Measurements from ENCODE around the gene NPFFR2.
"Not testable (repeated sequence)": the region's sequence is repeated elsewhere in the genome, so short reads cannot be mapped to it uniquely, and the experiment has no call there.

Gene NPFFR2

DNA sequence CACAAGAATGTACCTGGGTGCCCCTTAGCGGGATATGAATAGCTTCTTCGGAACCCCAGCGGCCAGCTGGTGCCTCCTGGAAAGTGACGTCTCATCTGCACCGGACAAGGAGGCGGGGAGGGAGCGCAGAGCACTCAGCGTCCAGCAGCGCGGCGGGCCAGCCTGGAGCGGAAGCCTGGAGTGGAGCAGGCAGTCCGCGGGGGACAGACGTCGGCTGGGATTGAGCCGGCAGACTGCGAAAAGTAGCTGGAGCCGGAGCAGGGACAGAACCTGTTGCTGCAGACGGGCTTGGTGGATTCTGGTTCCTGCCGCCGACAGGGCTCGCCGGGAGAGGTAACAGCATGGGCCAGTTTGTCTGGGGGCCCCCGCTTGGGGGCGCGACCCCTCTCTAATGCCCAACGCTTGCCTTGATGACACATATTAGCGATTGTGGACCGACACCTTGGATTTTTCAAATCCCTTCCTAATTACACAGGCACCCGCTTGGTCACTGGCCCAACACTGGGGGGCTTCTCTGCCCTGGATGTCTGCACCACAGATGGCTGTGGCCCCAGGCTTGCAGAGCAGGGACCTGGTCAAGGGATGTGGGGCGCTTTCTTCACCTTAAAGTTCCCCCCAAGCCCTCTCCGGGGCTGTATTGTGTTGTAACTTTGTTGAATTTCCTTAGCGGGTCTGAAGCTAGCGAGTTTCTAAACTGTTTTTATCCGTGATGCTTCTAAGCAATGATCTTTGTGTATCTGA is at the start of gene NPFFR2:
Gene NPFFR2 (plus strand): TSS at position 133 of the 741 bp plus-strand sequence. CDS start 96,592 bp downstream, outside the sequence.
- DNase-seq: no peak

DNA sequence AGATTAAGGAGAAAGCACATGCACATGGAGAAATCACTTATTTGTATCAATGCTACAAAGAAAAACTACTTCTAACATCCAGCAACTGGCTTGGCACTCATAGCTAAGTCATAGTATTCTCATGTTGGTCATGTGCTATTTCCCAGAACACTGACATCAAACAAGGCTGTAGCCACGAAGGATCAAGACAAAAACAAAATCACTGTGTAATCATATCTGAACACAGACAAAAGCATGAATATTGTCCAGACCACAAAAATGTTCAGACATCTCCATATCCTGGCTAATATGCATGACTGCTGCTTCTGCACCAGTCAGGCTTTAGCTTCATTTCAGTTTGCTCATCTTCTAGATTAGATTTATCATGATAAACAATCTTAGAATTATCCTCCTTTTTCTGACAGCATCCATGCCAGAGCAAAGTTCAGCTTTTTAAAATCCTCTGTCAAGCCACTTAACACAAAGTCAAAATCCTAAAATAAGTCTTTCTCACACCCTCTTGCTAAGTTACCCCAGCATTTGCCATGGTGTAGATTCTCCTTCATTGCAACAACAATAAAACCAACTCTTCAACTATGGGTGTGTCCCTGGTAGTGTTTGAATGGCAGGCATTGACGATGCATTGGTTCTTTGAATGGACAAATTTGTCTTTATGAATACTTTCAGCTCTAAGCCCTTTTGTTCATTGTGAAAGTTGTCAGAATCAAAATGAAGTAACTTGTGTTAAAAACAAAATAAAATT is 39.1 kb upstream of the NPFFR2 start:
- DNase-seq: no peak

DNA sequence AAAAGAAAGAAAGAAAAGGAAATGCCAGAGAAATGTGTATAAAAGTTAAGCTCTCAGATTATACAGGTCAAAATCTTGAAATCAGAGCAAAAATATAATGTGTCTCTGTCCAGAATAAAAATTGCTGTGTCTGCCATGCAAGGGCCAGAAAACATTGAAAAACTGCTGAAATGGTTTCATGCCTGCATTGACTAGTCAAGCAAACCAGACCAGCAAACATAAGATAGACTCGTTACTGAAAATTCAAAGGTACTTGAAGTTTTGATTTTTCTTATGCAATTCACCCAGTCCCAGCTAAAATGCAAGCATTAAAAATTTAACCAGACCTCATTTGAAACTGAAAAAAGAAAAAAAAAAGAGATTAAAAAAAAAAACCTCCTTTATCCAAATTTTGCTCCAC is 37.2 kb upstream of the NPFFR2 start:
- no peak for DNase-seq

DNA sequence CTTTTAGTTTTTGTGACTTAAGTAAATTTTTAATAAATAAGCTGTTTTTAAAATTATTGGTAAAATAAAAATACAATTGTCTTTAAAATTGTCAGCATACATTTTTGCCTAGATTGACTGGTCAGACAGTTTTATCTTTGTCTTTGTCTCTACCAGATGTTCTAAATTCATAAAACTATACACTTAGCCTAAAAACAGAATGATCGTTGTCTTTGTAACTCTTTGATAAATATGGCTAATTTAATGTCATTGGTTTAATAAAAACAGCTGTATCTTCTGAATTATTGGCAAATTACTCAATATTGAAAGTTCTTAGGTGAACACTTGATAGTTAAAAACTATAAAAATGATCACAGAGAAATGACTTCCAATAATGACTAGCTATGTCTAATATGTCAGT is 36.5 kb upstream of the NPFFR2 start:
- no peak for DNase-seq

DNA sequence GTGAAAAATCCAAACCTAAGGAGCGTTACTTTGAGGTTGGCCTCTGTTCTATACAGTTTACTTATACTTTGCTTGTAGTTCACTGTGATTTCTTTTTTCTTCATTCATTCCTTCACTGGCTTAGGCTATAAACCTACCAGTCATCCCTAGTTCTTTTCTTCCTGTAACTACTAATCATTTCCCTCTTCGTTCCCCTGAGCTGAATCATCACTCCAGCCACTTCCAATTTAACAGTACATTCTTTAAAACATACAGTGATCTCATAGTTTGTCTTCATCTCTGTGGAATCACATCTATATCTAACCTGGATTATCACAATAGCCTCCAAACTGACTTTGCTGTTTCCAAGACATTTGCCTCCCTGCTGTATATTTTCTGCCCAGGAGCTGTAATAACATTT is 25.2 kb upstream of the NPFFR2 start:
- DNase-seq: no peak

DNA sequence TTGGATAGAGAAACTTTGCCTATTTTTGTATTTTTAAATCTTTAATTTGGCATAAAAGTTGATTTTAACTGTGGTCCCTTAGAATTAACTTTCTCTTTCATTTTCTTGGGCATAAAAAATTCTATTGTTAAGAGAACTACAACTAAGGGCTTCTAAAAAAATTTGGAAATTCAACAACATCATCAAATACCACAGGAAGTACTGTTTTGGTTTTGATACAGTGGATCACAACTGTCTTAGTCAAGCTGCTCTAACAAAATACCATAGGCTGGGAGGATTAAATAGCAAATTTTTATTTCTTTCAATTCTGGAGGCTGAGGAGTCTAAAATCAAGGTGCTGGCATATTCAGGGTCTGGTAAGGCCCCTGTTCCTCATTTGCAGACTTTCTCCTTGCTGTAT is 19.9 kb upstream of the NPFFR2 start:
- no peak for DNase-seq

DNA sequence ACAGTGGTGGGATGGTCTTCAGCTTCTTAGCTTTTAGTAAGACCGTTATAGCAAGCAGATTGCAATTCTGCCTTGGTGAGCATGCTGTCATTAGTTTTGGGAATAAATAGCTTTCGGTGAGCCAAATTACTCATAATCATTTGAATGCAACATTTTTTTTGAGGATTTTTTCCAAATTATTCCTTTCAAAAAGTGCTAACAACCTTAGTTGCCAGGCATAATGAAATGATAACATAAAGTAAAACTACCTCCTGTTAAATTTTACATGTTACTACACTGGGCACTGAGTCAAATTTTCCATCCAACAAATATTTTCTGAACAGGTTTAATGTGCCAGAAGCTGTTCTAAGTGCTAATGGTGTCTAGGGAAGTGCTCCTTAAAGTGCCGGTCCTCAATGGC is 15.8 kb upstream of the NPFFR2 start:
- DNase-seq: no peak

DNA sequence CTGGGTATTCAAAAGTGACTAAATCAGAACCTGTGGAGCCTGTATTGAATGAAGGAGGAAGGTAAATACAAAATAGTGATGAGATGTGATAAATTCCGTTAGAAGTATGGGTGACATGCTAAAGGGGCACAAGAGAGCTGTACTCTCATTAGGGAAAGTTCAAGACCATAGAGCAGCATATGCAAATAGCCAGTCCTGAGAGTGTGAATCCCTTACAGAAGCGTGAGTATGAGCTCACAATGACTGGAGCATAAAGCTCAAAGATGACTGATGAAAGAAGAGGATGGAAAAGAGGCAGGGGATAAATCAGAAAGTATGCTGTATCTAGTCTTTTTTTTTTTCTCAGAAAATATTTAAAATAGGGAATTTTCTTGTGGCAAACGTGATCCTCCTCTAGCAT is 12.1 kb upstream of the NPFFR2 start:
- no peak for DNase-seq

DNA sequence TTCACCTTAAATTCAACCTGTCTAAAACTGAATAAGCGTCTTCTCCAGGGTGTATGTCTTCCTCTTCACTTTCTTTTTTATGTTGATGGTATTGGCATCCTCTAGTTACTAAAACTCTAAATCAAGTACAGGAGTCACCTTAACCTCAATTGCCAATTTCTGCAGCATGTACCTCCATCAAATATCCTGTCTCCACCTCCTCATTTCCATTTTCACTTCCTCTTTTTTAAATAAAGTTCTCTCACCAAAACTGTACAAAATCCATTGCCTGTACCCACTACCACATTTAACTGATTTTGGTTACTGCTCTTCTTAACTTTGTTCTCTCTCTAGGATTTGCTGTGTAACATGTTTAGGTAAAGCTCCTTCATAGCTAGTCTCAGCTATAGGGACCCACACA is 9.2 kb upstream of the NPFFR2 start:
- DNase-seq: no peak

DNA sequence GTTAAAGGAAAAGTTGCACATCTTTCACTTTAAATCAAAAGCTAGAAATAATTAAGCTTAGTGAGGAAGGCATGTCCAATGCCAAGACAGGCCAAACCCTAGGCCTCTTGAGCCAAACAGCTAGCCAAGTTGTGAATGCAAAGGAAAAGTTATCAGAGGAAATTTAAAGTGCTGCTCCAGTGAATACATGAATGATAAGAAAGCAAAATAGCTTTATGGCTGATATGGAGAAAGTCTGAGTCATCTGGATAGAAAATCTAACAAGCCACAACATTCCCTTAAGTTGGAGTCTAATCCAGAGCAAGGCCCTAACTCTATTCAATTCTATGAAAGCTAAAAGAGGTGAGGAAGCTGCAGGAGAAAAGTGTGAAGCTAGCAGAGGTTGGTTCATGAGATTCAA is 23.8 kb downstream of the NPFFR2 start:
- no peak for DNase-seq

DNA sequence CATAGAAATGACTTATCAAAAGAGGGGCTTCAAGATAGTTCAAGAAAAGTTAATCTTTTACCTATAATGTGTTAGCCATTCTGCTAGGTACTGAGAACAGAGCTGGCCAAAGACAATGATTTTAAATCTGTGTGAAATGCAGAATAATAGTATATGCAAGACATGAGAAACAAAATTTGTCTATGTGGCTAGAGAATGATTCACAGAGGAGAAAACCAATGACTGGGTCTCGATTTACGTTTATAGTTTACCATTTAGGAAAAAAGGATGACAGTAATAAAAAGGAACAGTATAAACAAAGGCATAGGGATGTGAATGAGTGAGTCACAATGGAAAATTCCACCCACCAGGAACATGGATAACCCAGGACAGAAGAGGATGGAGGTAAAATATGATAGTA is 31.9 kb downstream of the NPFFR2 start:
- DNase-seq: no peak

DNA sequence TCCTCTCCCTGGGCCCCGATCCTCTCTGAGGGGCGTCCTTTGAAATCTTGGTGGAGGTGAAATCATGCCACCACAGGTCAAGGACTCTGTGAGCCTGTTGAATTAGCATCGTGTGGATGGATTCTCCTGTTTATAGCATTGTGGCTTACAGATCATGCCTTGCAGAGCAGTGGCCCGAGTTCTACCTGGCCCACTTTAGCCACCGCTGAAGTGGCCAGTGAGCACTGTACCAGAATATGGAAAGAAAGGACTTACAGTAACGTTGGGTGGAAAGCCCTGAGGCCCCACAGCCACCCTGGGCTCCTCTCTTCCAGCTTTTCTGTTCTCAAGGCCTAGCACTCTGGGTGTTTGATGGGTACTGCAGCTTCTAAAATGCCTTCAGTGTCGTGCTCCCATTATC is 35.3 kb downstream of the NPFFR2 start:
- DNase-seq: no peak

DNA sequence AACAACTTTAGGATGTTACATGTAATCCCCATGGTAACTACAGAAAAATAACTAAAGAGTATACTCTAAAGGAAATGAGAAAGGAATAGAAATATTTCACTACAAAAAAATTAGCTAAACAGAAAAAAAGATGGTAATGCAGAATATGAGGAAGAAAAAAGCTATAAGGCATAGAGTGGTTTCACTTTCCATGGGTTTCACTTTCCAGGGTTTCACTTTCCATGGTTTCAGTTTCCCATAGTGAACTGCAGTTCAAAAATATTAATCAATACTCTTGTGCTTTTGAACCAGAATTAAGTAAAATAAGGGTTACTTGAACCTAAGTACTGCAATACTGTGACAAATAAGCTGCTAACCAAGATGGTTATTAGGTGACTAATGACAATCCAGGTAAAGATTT is 42.0 kb downstream of the NPFFR2 start:
- DNase-seq: no peak

DNA sequence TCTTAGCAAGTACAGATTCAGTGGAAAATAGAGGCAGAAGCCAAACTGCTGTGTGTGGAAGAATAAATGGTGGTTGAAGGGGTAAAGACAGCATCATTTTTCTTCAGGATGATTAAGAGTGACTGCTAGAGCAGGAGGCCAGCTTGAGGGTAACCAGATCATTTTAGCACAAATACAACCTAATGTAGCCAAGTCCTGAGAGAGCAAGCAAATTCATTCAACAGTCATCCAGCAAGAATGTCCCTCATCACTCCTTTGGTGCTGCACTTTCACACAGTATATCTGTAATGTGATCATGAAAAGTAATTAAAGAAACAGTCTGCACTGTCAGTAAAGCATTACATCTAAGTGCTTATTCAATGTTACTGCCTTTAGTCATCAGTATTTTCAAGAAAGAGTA is 44.8 kb downstream of the NPFFR2 start:
- no peak for DNase-seq

DNA sequence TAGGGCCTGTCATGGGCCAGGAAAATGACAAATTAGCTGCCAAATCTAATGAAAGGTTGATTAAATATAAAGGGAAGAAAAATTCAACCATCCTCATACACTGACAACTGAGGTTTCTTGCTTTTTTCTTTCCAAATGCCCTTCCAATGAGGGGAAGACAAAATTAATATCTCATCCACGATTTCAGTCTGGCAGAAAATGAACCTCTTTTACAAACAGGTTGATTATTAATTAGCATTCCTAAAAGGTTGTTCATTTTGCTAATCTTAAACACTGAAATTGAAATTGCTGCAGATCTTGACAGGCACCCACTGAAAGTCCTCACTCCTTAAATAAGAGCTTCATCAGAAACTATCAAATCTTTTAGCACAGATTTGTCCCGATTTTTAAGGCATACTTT is 45.5 kb downstream of the NPFFR2 start:
- DNase-seq: no peak

DNA sequence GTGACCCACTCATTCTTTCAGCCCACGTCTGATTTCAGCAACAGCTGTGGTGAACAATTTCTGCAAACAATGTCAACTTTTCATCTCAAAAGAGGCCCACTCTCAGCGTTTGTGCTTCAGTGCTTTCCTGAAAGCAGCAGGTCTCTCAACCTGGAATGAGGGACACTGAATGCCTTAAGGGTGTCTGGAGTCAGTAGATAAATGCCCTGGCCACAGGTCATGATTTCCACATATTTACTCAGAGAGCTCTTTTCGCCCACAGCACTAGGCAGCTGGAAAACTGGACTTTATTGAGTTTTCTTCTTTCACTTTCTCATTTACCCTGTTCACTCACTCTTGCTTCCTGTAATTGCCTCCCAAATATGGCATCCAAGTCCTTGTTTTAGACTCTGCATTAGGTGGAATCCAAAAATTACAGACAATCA is 52.8 kb downstream of the NPFFR2 start:
- DNase-seq: no peak

DNA sequence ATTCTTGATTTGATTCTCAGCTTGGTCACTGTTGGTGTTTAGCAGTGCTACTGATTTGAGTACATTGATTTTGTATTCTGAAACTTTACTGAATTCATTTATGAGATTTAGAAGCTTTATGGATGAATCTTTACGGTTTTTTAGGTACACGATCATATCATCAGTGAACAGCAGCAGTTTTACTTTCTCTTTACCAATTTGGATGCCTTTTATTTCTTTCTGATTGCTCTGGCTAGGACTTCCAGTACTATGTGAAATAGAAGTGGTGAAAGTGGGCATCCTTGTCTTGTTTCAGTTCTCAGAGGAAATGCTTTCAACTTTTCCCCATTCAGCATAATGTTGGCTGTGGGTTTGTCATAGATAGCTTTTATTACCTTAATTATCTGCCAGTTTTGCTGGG is 58.8 kb downstream of the NPFFR2 start:
- not testable (repeated sequence) for DNase-seq

DNA sequence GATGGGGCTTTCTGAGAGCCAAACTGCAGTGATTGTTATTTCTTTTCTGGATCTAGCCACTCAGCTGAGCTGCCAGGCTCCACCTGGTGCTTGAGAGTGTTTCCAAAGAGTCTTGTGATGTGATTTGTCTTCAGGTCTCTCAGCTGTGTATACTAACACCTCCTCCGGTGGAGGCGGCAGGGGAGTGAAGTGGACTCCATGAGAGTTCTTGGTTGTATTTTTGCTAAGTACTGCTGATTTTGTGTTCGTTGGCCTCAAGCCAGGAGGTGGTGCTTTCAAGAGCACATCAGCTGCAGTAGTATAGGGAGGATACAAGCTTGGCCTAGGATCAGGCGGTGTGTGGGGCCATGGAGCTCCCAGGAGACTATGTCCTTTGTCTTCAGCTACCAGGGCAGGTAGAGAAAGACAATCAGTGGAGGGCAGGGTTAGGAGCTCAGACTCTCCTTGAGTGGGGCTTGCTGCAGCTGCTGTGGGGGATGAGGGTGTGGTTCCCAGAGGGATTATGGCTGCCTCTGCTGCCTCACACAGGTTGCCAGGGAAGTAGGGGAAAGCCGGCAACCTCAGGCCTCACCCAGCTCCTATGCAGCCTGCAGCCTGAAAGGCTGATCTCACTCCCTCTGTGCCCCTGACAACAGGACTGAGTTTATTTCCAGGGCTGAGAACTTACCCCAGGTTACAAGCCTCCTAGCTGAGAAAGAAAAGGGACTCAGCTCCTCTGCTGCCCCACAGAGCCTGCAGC is 62.4 kb downstream of the NPFFR2 start:
- no peak for DNase-seq

DNA sequence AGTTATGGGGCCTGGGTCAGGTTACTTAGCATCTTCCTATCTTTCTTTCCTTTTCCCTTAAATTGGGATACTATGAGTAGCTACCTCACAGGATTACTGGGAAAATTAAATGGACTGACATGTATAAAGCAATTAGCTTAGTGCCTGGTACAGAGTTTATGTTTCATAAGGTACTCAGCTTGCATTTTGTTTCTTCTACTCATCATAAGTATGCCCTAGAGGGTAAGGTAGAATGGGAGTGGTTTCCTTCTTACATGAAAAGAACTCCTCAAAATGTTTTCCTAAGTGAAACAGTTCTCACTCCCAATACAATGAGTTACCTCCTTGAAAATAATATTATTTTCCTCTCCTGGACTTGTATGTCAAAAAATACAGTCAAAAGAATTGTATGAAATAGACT is 75.7 kb downstream of the NPFFR2 start:
- DNase-seq: no peak

DNA sequence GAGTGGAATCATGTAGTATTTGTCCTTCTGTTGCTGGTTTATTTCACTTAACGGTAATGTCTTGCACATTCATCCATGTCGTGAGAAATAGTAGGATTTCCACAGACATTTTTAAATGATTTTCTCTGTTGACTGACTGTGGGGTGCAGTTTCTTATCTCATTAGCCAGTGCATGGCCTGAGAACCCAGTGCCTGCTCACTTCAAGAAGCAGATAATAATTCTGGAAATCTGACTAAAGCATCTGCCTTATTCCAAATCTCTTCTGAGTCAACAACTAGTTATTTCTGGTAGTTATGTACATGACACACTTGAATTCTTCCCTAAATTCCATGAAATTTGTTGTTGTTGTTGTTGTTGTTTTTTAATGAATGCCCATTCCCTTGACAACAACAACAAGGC is 77.6 kb downstream of the NPFFR2 start:
- DNase-seq: no peak

DNA sequence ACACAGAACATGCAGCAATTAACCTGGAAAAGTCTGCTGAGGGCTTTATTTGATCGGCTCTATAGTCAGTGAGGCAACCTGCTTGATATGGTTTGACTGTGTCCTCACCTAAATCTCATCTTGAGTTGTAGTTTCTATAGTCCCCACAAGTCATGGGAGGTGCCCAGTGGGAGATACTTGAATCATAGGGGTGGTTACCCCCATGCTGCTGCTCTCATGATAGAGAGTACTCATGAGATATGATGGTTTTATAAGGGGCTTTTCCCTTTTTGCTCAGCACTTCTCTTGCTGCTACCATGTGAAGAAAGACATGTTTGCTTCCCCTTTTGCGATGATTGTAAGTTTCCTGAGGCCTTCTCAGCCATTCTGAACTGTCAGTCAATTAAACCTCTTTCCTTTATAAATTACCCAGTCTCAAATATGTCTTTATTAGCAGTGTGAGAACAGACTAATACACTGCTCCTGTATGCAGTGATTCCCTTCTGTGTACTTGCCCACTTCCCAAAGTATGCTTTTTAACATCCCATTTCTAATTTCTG is 78.2 kb downstream of the NPFFR2 start:
- DNase-seq: no peak

DNA sequence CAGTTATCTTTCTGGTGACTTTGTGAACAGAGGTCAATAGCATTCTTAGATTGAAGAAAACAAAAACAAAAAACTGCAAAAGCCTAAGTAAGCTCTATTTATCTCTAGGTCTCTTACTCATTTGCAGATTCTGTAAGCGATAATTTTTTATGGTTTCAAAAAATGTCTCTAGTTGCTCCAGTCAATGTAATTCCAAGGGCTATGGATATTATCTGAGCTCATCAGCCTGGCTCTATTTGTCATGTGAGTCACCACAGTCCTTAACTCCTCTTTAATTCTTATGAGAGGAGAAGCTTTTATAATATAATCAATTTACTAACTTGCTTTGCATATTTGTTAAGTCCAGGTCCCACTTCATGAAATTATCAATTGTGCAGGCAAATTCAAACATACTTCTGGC is 79.1 kb downstream of the NPFFR2 start:
- DNase-seq: no peak

DNA sequence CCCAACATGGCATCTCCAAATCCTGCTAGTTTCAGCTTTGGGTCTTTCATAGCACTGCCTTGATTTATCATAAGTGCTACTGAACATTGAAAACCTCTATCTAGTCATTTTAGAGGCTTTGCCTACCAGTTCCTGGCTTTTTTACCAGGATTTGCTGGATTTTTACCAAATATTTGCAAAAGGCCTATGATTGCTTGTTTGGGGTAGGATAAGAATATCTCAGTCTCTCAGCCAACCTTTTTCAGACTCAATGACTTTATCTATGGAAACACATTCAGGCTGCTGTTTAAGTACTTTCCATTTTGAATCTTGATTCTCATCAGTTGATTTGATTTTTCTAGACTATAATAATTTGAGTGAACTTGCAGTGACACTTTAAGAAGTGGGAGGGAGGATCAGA is 80.1 kb downstream of the NPFFR2 start:
- no peak for DNase-seq
